T-cell (primary cell): ENCODE measurements around the gene JAZF1. TPM values are rescaled to one million over a fixed set of nuclear protein-coding genes. Genes with fewer than 3 reads are reported as not detected.
A peak's percentile ranks its signal among the peaks of the same experiment; 100 is the strongest.

Source experiments
- ATAC-seq, 4 experiments: fragments of 200-7000 bp in 3 of 4; fragments of 150-1000 bp in 1 of 4; cut with Tn5 transposase; replicated peaks in 1 of 4; 1 replicate in 3 of 4; 2 replicates in 1 of 4; pipeline ENCODE4 v1.10.0; 2021; ENCODE audit warnings: moderate library complexity in 3 of 4, mild to moderate bottlenecking in 2 of 4, moderate number of reproducible peaks in 1 of 4
- CTCF ChIA-PET, 2 donors: fragments of 300-600 bp; sonication (Branson Sonifier 250); formaldehyde crosslinking; loops; one replicate each; lab custom pipeline; 2022; ENCODE audit warnings: antibody characterized with exemption in 2 of 2; lab: Charles Lee
- POLR2A ChIA-PET, 2 donors: fragments of 300-600 bp; sonication (Branson Sonifier 250); formaldehyde crosslinking; loops; one replicate each; lab custom pipeline; 2022; ENCODE audit warnings: antibody characterized with exemption in 2 of 2; lab: Charles Lee
- DNase-seq, 35 experiments: peaks; one replicate each; pipeline versions ENCODE4 v3.0.0 to v3.0.0-alpha.2; 2013 to 2023
- H3K27ac ChIP-seq: one replicate; pipeline ENCODE4 v1.5.1; 2013; ENCODE audit warnings: low read length
- H3K27me3 ChIP-seq, 2 experiments: replicated peaks in 1 of 2; 1 replicate in 1 of 2; 2 replicates in 1 of 2; pipeline versions ENCODE4 v1.6.1 to v1.7.0; 2013; ENCODE audit warnings: low read length in 1 of 2, mixed read lengths in 1 of 2; ENCODE audit not compliant: control insufficient read depth in 2 of 2, insufficient read depth in 2 of 2; ENCODE audit errors: extremely low read depth in 1 of 2
- H3K36me3 ChIP-seq, 2 donors: 1 replicate in 1 of 2; 2 replicates in 1 of 2; pipeline versions ENCODE4 v1.6.1 to v1.7.0; 2013; ENCODE audit warnings: low read length in 1 of 2; ENCODE audit not compliant: control insufficient read depth in 2 of 2, insufficient read depth in 1 of 2; ENCODE audit errors: extremely low read depth in 1 of 2
- H3K4me1 ChIP-seq, 2 experiments: 1 replicate in 1 of 2; 2 replicates in 1 of 2; pipeline versions ENCODE4 v1.6.1 to v1.7.0; 2013; ENCODE audit warnings: low read length in 2 of 2, mixed read lengths in 1 of 2; ENCODE audit not compliant: insufficient read depth in 2 of 2, control insufficient read depth in 1 of 2; ENCODE audit errors: extremely low read depth in 1 of 2
- H3K4me3 ChIP-seq, 2 donors: 1 replicate in 1 of 2; 2 replicates in 1 of 2; pipeline versions ENCODE4 v1.5.1 to v1.7.0; 2013; ENCODE audit warnings: mild to moderate bottlenecking in 2 of 2, low read length in 1 of 2, moderate library complexity in 1 of 2; ENCODE audit not compliant: control insufficient read depth in 1 of 2; ENCODE audit errors: extremely low read depth in 1 of 2
- H3K9me3 ChIP-seq: 2 replicates; pipeline ENCODE4 v1.7.0; 2013
- H3K27ac Mint-ChIP-seq, 2 donors: one replicate each; pipeline ENCODE4 v1.8.0; 2020 to 2021; ENCODE audit warnings: mild to moderate bottlenecking in 2 of 2, mixed read lengths in 2 of 2
- H3K27me3 Mint-ChIP-seq, 2 donors: one replicate each; pipeline ENCODE4 v1.8.0; 2021 to 2022; ENCODE audit warnings: mixed read lengths in 2 of 2
- H3K36me3 Mint-ChIP-seq: one replicate; pipeline ENCODE4 v1.8.0; 2021; ENCODE audit warnings: mixed read lengths
- H3K4me1 Mint-ChIP-seq, 3 donors: one replicate each; pipeline ENCODE4 v1.8.0; 2020 to 2022; ENCODE audit warnings: mixed read lengths in 3 of 3, mild to moderate bottlenecking in 1 of 3
- H3K4me3 Mint-ChIP-seq, 3 donors: one replicate each; pipeline ENCODE4 v1.8.0; 2020 to 2022; ENCODE audit warnings: mild to moderate bottlenecking in 3 of 3, mixed read lengths in 3 of 3, moderate library complexity in 3 of 3
- H3K9me3 Mint-ChIP-seq, 3 donors: one replicate each; pipeline ENCODE4 v1.8.0; 2020 to 2022; ENCODE audit warnings: mixed read lengths in 3 of 3
- WGBS: methylation state at CpG from one replicate; pipeline ENCODE4 v1.1.5; 2013; ENCODE audit warnings: missing lambda C conversion rate; ENCODE audit not compliant: insufficient coverage; 5-methylcytosine and 5-hydroxymethylcytosine counted together
- total RNA-seq, 35 experiments: library from RNA in 6 of 35; stranded (reverse) in 6 of 35; fragments of 120-200 nt in 1 of 35; gene quantifications; one replicate each; pipeline versions ENCODE4 v1.2.1 to v1.2.4 and lab custom pipeline; 2013 to 2026

The JAZF1 gene
- total RNA-seq, 5 donors from 2014 or later (not counting 1 experiment from before 2014, with no cell fraction given) = 9.6 to 22.1 (median 15.9) TPM

DNA sequence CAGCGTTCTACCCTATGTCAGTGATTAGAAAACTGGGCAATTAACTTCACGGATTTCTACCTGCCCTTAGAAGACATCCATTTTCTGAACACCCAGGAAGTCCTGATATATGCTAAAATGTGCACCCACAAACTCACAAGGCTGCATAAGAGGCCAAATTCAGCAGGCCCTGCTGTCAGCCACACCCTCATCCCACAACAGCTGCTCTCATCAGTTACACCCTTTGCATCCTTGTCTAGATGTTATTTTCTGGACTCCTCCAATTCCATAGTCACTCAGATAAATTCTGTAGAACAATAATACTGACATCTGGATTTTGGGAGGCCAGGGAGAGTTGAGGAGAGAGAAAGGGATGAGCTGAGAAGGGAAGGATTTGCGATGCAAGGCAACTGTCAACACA, 231.7 kb downstream of the JAZF1 start:
- ChIA-PET CTCF (no interaction called here), POLR2A (no interaction called here)
- peaks cover 16% of the 10 kb centered on the region for H3K36me3 Mint-ChIP-seq
- H3K27ac Mint-ChIP-seq = no peak overlapping the region
- H3K4me3 Mint-ChIP-seq = no peak overlapping the region
- Histone ChIP-seq H3K27me3 (no peaks in the 10 kb centered on the region), H3K9me3 (no peaks in the 10 kb centered on the region), H3K4me1 (peaks cover 15 to 18% of the 10 kb centered on the region in 2 experiments), H3K27ac (no peak overlapping the region), H3K4me3 (no peak overlapping the region), H3K36me3 (no peaks in the 10 kb centered on the region)
- peaks cover 38 to 44% (median 38%) of the 10 kb centered on the region in 3 donors for H3K4me1 Mint-ChIP-seq
- DNase-seq (no peak), ATAC-seq (no peak)
- WGBS = 90% methylated on average over 2 of the region's 3 CpGs
- no peaks in the 10 kb centered on the region for H3K27me3 Mint-ChIP-seq
- H3K9me3 Mint-ChIP-seq = no peaks in the 10 kb centered on the region

DNA sequence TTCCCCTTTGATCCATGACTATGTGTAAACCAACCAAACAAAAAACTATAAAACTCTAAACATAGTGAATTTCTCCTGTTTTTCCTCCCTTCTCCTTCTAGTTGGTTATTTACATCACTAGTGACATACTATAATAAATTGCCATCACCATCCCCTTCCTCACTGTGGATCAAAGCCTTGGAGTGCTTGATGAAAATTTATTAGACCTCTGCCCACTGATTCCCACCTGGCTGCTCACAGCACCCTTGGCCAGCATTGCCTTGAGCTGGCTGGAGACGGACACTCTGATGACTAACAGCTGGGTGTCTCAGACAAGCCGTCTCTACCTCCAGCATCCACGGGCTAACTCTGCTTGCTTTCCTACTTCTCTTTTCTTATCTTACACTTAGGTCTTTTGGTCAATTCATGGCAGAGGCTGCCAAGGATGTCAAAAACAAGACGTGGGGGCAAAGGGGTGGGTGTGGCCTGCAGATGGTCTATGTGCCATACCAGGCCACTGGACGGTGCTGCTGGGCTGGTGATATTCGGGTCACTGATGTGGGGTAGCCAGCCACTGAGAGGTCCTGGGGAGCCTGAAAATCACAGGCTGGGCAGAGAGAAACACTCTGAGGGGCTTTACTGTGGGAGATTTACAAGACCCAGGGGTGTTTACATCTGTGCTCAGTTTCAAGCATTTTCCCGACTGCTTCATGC, 232.9 kb downstream of the JAZF1 start:
- Mint-ChIP-seq H3K27me3 (no peaks in the 10 kb centered on the region), H3K9me3 (no peaks in the 10 kb centered on the region), H3K4me1 (peaks cover 27 to 32% (median 27%) of the 10 kb centered on the region in 3 donors), H3K4me3 (no peak overlapping the region), H3K27ac (peak overlapping the region in 1 of 2 donors; percentile 46), H3K36me3 (peaks cover 16% of the 10 kb centered on the region)
- ChIA-PET CTCF (no interaction called here), POLR2A (no interaction called here)
- no peak for DNase-seq
- WGBS = 85% methylated on average over 5 of the region's 7 CpGs
- H3K9me3 ChIP-seq = no peaks in the 10 kb centered on the region
- H3K27me3 ChIP-seq = no peaks in the 10 kb centered on the region
- no peak for ATAC-seq
- H3K4me3 ChIP-seq = no peak overlapping the region
- H3K27ac ChIP-seq = no peak overlapping the region
- H3K36me3 ChIP-seq = no peaks in the 10 kb centered on the region
- peaks cover 8 to 9% of the 10 kb centered on the region in 2 experiments for H3K4me1 ChIP-seq

DNA sequence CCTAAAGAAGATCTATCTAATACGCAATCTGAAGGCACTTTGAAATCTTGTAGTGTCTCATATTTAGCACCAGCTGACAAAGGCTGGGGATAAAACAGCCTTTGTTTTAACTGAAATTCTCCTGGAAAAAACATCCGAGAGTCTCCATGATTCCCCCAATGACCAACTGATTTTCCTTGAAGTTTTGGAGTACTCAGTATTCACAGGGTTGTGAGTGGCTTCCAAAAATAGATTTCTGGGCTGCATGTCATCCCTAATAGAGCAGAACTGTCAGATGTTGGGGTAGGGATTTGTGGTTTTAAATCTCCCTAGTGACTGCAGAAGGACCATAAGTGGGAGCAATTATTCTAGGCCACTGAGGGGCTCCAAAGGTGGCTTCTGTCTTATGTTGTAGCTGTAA, 234.2 kb downstream of the JAZF1 start:
- Mint-ChIP-seq H3K27me3 (no peaks in the 10 kb centered on the region), H3K4me1 (peaks cover 13 to 19% (median 13%) of the 10 kb centered on the region in 3 donors), H3K36me3 (peaks cover 21% of the 10 kb centered on the region), H3K4me3 (no peak overlapping the region), H3K27ac (no peak overlapping the region), H3K9me3 (no peaks in the 10 kb centered on the region)
- no CpG with 5 or more reads among the region's 2 CpGs for WGBS
- H3K9me3 ChIP-seq = no peaks in the 10 kb centered on the region
- POLR2A ChIA-PET = no interaction called here
- no peaks in the 10 kb centered on the region for H3K36me3 ChIP-seq
- no peak overlapping the region for H3K27ac ChIP-seq
- H3K27me3 ChIP-seq = no peaks in the 10 kb centered on the region
- peaks cover 0 to 2% of the 10 kb centered on the region in 2 experiments for H3K4me1 ChIP-seq
- H3K4me3 ChIP-seq = no peak overlapping the region
- CTCF ChIA-PET = no interaction called here
- ATAC-seq (no peak), DNase-seq (no peak)

DNA sequence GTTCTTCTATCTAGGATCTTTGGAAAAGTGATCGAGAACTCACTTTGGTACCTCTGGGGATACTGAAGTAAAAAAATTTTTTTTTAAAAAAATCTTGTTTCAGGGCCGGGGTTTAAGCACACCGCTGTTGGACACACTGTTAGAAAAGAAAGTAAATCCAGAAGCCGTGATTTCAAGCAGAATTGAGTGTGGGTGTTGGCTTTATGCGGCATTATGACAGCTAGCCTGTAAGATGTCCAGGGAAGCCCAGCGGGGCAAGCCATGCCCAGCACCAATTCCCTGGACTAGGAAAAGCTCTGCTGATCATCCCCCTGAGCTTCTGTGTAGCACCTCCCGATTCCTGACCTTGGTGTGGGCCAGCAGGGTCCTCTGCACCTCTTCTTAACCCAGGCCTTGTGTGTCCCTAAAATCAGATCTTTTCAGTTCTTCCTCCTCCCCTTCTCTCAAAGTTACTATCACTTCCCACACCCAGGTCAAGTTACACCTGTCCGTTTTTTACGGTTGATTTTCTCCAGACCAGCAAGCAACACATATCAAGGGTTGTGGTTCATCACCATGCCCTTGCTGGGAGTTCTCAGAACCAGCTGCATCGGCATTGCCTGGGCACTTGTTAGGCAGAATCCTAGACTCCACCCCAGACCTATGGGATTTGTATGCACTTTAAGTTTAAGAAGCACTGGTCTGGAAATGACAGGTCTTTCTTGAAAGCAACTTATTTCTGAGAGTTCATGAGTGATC, 235.4 kb downstream of the JAZF1 start:
- Histone ChIP-seq H3K4me1 (no peaks in the 10 kb centered on the region), H3K27ac (no peak overlapping the region), H3K36me3 (no peaks in the 10 kb centered on the region), H3K27me3 (no peaks in the 10 kb centered on the region), H3K9me3 (no peaks in the 10 kb centered on the region), H3K4me3 (no peak overlapping the region)
- H3K9me3 Mint-ChIP-seq = no peaks in the 10 kb centered on the region
- ATAC-seq = no peak
- H3K4me3 Mint-ChIP-seq = no peak overlapping the region
- no peak overlapping the region for H3K27ac Mint-ChIP-seq
- 90% methylated on average over 5 of the region's 10 CpGs for WGBS
- DNase-seq = no peak
- peaks cover 32% of the 10 kb centered on the region for H3K36me3 Mint-ChIP-seq
- H3K27me3 Mint-ChIP-seq = no peaks in the 10 kb centered on the region
- CTCF ChIA-PET = no interaction called here
- peaks cover 9 to 17% (median 12%) of the 10 kb centered on the region in 3 donors for H3K4me1 Mint-ChIP-seq
- POLR2A ChIA-PET = no interaction called here

DNA sequence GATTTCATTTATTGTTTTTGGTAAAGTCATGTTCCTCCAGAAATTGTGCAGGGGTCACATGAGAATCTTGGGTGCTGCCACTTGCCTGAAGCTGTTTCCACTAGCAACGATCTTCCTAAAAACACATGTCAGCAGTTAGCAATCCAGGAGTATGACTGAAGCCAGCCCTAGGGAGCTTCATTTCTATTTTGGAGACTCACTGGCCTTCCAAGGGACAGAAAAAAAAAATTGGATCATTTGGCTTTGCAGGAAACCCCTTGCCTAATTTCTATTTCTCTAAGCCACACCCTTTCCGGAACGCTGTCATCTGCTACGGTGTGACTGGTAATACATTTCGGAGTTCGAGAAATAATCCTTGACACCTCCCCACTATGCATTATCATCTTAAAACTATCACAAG, 236.0 kb downstream of the JAZF1 start:
- Histone ChIP-seq H3K4me3 (no peak overlapping the region), H3K27ac (no peak overlapping the region), H3K27me3 (no peaks in the 10 kb centered on the region), H3K4me1 (no peaks in the 10 kb centered on the region), H3K36me3 (no peaks in the 10 kb centered on the region), H3K9me3 (no peaks in the 10 kb centered on the region)
- no peak overlapping the region for H3K27ac Mint-ChIP-seq
- POLR2A ChIA-PET = no interaction called here
- no peak overlapping the region for H3K4me3 Mint-ChIP-seq
- H3K9me3 Mint-ChIP-seq = no peaks in the 10 kb centered on the region
- WGBS = 100% methylated on average over 6 of the region's 6 CpGs
- peaks cover 34% of the 10 kb centered on the region for H3K36me3 Mint-ChIP-seq
- peaks cover 4 to 17% (median 8%) of the 10 kb centered on the region in 3 donors for H3K4me1 Mint-ChIP-seq
- H3K27me3 Mint-ChIP-seq = no peaks in the 10 kb centered on the region
- ATAC-seq (no peak), DNase-seq (no peak)
- CTCF ChIA-PET = no interaction called here

DNA sequence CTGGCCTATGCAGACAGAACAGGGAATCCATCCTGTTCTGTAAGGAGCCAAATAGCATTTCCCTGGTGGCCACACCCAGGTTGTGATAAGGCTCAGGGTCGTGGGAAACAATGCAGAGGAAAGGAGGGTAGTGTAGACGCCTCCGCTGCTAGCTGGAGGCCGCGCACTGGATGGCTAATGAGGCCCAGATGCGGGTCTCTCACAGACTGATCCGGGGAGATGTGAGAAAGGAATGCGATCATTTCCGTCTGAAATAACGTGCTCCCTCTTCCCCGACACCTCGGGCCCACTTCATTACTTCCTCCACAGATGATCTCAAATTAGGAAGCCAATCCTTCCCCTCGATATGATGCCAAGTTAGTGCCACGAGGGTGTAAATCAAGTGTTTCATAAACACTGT, 237.4 kb downstream of the JAZF1 start:
- ChIA-PET POLR2A (no interaction called here), CTCF (interaction anchor here in 1 of 2 donors (0.6 kb wide), 1 partner anchor 264 kb away, joined by 5 read pairs; no protein-coding TSS in a partner anchor)
- no CpG with 5 or more reads among the region's 14 CpGs for WGBS
- H3K9me3 ChIP-seq = no peaks in the 10 kb centered on the region
- H3K27ac Mint-ChIP-seq = no peak overlapping the region
- H3K36me3 Mint-ChIP-seq = peaks cover 31% of the 10 kb centered on the region
- no peaks in the 10 kb centered on the region for H3K27me3 Mint-ChIP-seq
- H3K4me1 ChIP-seq = no peaks in the 10 kb centered on the region
- no peak overlapping the region for H3K27ac ChIP-seq
- DNase-seq (no peak), ATAC-seq (no peak)
- no peaks in the 10 kb centered on the region for H3K36me3 ChIP-seq
- peaks cover 2 to 8% (median 4%) of the 10 kb centered on the region in 3 donors for H3K4me1 Mint-ChIP-seq
- no peak overlapping the region for H3K4me3 ChIP-seq
- H3K4me3 Mint-ChIP-seq = no peak overlapping the region
- no peaks in the 10 kb centered on the region for H3K9me3 Mint-ChIP-seq
- H3K27me3 ChIP-seq = no peaks in the 10 kb centered on the region
